Non-pigmented ciliary epithelial cell (primary cell): ENCODE data around the gene HNRNPA2B1.
"Not testable (repeated sequence)": the region's sequence is repeated elsewhere in the genome, so short reads cannot be mapped to it uniquely, and the experiment has no call there.

Source experiments
- DNase-seq: peaks from one replicate; pipeline ENCODE4 v3.0.0-alpha.2; 2010; ENCODE audit warnings: low read depth

Gene HNRNPA2B1

GRCh38 chr7:26165950-26166683 lies 34.4 kb downstream of the HNRNPA2B1 start:
- no peak for DNase-seq

GRCh38 chr7:26163804-26164203 lies 36.7 kb downstream of the HNRNPA2B1 start:
- DNase-seq, result not testable (repeated sequence)

- no peak for DNase-seq
Observed at GRCh38 chr7:26162431-26162830, 38.1 kb downstream of the HNRNPA2B1 start.

DNA sequence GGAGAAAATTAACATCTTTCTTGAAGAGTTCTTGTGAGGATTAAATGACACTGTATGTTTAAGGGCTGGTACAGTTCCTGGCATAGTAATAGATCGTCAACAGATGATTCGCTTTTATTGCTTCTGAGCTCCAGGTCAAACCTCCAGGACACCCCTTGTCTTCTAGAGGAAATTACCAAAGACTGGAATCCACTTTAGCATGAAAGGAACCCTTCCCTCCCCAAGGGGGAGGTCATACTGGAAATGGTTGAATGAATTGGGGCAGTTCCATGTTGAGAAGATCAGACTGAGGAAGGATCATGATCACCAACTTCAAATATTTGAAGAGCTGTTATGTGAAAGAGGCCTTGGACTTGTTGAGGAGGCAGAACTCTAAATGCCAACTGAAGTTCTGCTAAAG lies 39.6 kb downstream of the HNRNPA2B1 start:
- DNase-seq, result no peak

DNA sequence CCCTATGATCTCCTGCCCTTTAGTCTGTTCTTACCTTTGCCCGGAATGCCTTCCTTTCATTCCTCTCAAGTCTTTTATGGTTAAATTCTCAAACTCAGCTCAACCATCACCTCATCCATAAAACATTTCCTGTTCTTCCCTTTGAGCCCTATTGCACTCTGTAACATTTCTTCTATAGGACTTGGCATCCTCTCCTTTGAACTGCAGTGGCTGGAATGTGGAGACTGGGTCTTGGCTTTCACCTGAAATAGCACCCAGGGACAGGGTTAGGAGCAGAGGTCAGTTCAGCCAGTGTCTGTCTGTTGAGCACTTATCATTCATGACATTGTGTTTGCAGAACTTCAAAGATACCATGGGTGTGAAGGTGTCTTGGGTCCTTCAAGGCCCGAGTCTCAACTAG lies 41.3 kb downstream of the HNRNPA2B1 start:
- peak; percentile 18 for DNase-seq

DNA sequence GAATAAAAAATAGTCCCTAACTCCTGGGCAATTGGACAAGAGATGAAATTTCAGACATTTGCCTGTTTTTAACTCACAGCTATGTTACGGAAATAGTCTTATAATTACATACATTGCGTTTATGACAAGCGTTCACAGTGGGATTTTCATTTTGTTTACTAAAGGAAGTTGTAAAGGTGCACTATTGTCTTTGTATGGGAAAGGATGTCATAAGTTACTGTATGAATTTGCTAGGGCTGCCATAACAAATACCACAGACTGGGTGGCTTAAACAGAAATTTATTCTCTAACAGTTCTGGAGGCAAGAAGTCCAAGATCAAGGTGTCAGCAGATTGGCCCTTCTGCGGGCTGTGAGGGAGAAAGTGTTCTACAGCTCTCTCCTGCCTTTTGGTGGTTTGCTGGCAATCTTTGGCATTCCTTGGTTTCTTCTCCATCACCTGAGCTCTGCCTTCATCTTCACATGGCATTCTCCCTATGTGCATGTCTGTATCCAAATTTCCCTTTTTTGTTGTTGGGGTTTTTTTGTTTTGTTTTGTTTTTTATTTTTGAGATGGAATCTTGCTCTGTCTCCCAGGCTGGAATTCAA lies 42.9 kb downstream of the HNRNPA2B1 start:
- no peak for DNase-seq

DNA sequence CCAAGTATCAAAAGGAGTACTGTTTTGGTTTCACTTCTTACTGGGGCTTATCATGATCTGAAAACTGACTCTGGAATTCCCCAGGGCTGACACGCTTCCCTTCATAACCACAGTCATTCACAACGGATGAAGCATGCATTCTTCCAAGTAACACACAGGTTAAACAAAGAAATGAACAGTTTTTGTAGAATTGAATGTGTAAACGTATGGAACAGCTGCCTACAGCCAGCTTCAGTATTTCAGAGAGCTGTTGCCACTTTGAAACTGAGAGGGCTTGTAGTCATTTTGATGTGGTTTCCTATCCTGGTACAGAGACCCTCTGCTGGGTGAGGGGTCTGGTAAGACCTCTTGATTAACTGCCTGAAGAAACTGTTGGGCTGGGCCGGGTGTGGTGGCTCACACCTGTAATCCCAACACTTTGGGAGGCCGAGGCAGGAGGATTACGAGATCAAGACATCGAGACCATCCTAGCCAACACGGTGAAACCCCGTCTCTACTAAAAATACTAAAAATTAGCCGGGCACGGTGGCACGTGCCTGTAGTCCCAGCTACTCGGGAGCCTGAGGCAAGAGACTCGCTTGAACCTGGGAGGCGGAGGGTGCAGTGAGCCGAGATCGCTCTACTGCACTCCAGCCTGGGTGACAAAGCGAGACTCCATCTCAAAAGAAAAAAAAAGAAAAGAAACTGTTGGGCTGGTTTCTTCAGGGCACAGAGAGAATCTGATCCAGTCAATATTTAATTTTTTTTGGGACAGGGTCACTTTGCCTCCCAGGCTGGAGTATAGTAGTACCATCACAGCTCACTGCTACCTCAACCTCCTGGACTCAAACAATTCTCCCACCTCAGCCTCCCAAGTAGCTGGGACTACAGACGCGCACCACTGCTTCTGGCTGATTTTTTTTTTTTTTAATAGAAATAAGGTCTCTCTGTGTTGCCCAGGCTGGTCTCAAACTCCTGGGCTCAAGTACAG lies 43.8 kb downstream of the HNRNPA2B1 start:
- DNase-seq, result peak; percentile 95

- DNase-seq, result peak; percentile 36
Observed at GRCh38 chr7:26155531-26156375, 44.8 kb downstream of the HNRNPA2B1 start.

GRCh38 chr7:26153823-26154783 lies 46.4 kb downstream of the HNRNPA2B1 start:
- peak; percentile 35 for DNase-seq

DNA sequence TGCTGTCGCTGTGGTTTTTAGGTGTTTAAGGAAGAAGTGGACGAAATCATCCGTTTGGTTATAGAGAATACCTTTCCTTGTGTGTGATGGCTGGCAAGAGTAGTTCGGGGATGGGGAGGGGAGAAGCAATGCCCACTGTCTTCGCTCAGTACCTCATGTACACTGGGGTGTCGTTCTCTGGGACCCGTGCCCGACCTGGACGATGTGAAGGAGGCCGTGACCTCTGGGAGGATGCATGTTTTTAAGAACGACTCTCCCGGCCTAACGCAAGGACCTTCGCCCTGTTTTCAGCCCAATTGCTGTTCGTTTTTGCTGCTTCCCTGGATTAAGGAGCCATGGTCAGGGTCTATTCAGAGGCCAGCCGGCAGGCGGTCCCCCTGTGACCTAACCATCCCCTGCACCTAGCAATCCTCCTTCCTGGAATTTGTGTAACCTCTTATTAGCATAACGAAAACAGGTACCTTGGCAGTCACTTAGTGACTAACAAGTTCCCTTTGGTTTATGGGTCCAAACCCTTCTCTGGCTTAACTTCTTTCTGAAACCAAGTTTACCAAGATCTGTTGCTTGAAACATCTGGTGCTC lies 47.2 kb downstream of the HNRNPA2B1 start:
- no peak for DNase-seq

- DNase-seq, result not testable (repeated sequence)
Observed at GRCh38 chr7:26152782-26153240, 47.7 kb downstream of the HNRNPA2B1 start.

GRCh38 chr7:26151953-26152781 lies 48.4 kb downstream of the HNRNPA2B1 start, which contains the start of gene NFE2L3:
NFE2L3 (plus strand) TSS chr7:26152198; CDS start chr7:26152499, 301 bp downstream.
- DNase-seq, result peak; percentile 13

DNA sequence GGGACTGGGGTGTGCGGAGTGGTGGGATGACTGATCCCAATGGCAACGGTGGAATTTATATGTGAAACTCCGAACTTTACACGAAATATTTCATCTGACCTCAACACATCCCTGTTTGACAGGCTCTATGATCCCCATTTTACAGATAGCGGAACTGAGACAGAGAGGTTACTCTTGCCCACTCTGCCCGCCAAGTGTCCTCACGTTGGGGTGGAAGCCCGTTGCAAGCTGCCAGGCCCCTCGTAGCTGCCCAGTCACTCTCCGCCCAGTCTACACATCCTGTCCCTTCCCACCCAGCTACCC lies 48.9 kb downstream of the HNRNPA2B1 start:
- no peak for DNase-seq

GRCh38 chr7:26151096-26151495 lies 49.5 kb downstream of the HNRNPA2B1 start:
- no peak for DNase-seq

DNA sequence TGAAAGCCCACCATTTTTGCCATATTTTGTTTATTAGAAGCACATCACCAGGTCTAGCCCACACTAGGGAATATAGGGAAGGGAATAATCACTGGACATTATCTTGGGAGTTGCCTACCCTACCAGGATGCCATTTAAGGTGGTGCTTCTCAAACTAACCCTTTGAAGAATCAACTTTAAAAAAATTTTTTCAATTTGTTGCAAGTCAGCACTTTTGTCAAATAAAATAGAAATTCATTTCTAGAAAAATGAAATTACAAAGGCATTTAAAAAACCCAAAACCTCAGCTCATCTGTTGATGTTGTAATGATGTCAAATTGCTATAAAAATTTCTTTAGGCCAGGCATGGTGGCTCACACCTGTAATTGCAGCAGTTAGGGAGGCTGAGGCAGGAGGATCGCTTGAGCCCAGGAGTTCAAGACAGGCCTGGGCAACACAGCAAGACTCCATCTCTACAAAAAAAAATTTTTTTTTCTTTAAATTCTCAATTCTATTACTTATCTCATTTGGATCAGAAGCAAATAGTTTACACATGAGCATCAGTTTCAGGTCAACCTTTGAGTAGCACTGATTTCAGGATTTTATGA lies 51.1 kb downstream of the HNRNPA2B1 start:
- no peak for DNase-seq

DNA sequence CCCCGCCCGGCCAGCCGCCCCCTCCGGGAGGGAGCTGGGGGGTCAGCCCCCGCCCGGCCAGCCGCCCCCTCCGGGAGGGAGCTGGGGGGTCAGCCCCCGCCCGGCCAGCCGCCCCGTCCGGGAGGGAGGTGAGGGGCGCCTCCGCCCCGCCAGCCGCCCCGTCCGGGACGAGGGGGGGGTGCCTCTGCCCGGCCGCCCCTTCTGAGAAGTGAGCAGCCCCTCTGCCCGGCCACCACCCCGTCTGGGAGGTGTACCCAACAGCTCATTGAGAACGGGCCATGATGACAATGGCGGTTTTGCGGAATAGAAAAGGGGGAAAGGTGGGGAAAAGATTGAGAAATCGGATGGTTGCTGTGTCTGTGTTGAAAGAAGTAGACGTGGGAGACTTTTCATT lies 52.2 kb downstream of the HNRNPA2B1 start:
- DNase-seq, result not testable (repeated sequence)

DNA sequence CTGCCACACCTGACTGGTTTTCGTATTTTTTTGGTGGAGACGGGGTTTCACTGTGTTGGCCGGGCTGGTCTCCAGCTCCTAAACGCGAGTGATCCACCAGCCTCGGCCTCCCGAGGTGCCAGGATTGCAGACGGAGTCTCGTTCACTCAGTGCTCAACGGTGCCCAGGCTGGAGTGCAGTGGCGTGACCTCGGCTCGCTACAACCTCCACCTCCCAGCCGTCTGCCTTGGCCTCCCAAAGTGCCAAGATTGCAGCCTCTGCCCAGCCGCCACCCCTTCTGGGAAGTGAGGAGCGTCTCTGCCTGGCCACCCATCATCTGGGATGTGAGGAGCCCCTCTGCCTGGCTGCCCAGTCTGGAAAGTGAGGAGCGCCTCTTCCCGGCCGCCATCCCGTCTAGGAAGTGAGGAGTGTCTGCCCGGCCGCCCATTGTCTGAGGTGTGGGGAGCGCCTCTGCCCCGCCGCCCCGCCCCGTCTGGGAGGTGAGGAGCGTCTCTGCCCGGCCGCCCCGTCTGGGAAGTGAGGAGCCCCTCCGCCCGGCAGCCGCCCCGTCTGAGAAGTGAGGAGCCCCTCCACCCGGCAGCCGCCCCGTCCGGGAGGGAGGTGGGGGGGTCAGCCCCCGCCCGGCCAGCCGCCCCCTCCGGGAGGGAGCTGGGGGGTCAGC lies 52.8 kb downstream of the HNRNPA2B1 start:
- not testable (repeated sequence) for DNase-seq

DNA sequence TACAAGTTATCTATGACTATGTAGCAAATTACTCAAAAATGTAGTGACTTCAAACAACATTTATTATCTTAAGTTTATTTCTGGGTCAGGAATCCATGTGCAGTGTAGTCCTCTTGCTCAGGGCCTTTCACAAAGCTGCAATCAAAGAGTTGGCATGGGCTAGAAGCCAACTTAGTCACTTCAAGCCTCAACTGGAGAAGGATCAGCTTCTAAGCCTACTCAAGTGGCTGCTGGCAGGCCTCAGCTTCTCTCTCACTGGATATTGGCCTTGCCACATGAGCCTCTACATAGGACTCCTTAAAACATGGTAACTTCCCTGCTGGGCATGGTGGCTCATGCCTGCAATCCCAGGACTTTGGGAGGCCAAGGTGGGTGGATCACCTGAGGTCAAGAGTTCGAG lies 53.5 kb downstream of the HNRNPA2B1 start:
- no peak for DNase-seq
